ENCODE measurements around the gene CGNL1. TPM values are rescaled to one million over a fixed set of nuclear protein-coding genes. Genes with fewer than 3 reads are reported as not detected.

The CGNL1 gene
- total RNA-seq, 1 experiment from 2014 or later = 0.34 TPM

GRCh38 chr15:57595011-57595866 lies 218.9 kb downstream of the CGNL1 start:
- no peak for DNase-seq (ENCODE audit: low read depth)

GRCh38 chr15:57596301-57596855 lies 220.1 kb downstream of the CGNL1 start:
- DNase-seq (ENCODE audit: low read depth) = no peak

GRCh38 chr15:57596978-57597377 lies 220.7 kb downstream of the CGNL1 start:
- no peak for DNase-seq (ENCODE audit: low read depth)

- DNase-seq (ENCODE audit: low read depth) = no peak
These were observed 221.1 kb downstream of the CGNL1 start for GRCh38 chr15:57597431-57597830.

GRCh38 chr15:57598346-57598745 lies 222.0 kb downstream of the CGNL1 start:
- DNase-seq (ENCODE audit: low read depth) = no peak

GRCh38 chr15:57599296-57599810 lies 223.0 kb downstream of the CGNL1 start:
- DNase-seq (ENCODE audit: low read depth) = no peak

- DNase-seq (ENCODE audit: low read depth) = no peak
These were observed 223.9 kb downstream of the CGNL1 start for GRCh38 chr15:57600197-57600596.

Other genes starting within 250 kb of the CGNL1 start
- 1.2 and 1.4 TPM in 2 replicates for gene MYZAP, start 215.4 kb downstream of the CGNL1 start, total RNA-seq (2014; rRNA removed; shearing (Covaris generic))